PC-9 (cell line): ENCODE results near the gene COPZ2.

ENCODE experiments used
- CTCF ChIP-seq: fragments of 200-600 bp; sonication (generic); conservative IDR thresholded peaks from 2 replicates; pipeline ENCODE4 v1.6.1; 2017; ENCODE audit warnings: mixed run types, antibody characterized with exemption, mild to moderate bottlenecking, moderate library complexity
- EZH2 ChIP-seq: fragments of 200-600 bp; sonication (generic); IDR thresholded peaks from 2 replicates; pipeline ENCODE4 v1.8.0; 2017; ENCODE audit warnings: antibody characterized with exemption, low read depth

- TF ChIP-seq EZH2, result no peak
- TF ChIP-seq CTCF, result no peak
These were observed 29.6 kb upstream of the COPZ2 start for GRCh38 chr17:48067245-48067644.
